Activated CD8-positive, alpha-beta memory T cell treated with anti-CD3 and anti-CD28 coated beads, Interleukin-2, amount 10 ng/mL, durations not matched to agents 7 days and 5 days (primary cell): ENCODE results near the gene CNNM4. TPM values are rescaled to one million over a fixed set of nuclear protein-coding genes. Genes with fewer than 3 reads are reported as not detected.

Experiments used
- ATAC-seq: fragments of 150-1000 bp; cut with Tn5 transposase; one replicate; pipeline ENCODE4 v1.10.0; 2021; ENCODE audit warnings: moderate library complexity
- CTCF ChIA-PET: fragments of 350-600 bp; sonication (Branson Sonifier 250); formaldehyde crosslinking; loops from one replicate; lab custom pipeline; 2021; ENCODE audit warnings: antibody characterized with exemption; lab: Charles Lee
- DNase-seq: peaks from one replicate; pipeline ENCODE4 v3.0.0-alpha.2; 2020
- H3K27ac Mint-ChIP-seq: one replicate; pipeline ENCODE4 v1.8.0; 2021; ENCODE audit warnings: mild to moderate bottlenecking, mixed read lengths
- H3K27me3 Mint-ChIP-seq: one replicate; pipeline ENCODE4 v1.8.0; 2021; ENCODE audit warnings: mixed read lengths
- H3K36me3 Mint-ChIP-seq: one replicate; pipeline ENCODE4 v1.8.0; 2021; ENCODE audit warnings: mild to moderate bottlenecking, mixed read lengths
- H3K4me1 Mint-ChIP-seq: one replicate; pipeline ENCODE4 v1.8.0; 2021; ENCODE audit warnings: mixed read lengths
- H3K4me3 Mint-ChIP-seq: one replicate; pipeline ENCODE4 v1.8.0; 2021; ENCODE audit warnings: mild to moderate bottlenecking, moderate library complexity, mixed read lengths
- H3K9me3 Mint-ChIP-seq: one replicate; pipeline ENCODE4 v1.8.0; 2022; ENCODE audit warnings: low read depth, mixed read lengths
- total RNA-seq, 2 experiments: library from RNA; stranded (reverse); gene quantifications; one replicate each; pipeline ENCODE4 v1.2.3, GENCODE V29; 2021

Gene CNNM4
- total RNA-seq, 2 experiments from 2014 or later = 7.6 to 7.9 TPM

DNA sequence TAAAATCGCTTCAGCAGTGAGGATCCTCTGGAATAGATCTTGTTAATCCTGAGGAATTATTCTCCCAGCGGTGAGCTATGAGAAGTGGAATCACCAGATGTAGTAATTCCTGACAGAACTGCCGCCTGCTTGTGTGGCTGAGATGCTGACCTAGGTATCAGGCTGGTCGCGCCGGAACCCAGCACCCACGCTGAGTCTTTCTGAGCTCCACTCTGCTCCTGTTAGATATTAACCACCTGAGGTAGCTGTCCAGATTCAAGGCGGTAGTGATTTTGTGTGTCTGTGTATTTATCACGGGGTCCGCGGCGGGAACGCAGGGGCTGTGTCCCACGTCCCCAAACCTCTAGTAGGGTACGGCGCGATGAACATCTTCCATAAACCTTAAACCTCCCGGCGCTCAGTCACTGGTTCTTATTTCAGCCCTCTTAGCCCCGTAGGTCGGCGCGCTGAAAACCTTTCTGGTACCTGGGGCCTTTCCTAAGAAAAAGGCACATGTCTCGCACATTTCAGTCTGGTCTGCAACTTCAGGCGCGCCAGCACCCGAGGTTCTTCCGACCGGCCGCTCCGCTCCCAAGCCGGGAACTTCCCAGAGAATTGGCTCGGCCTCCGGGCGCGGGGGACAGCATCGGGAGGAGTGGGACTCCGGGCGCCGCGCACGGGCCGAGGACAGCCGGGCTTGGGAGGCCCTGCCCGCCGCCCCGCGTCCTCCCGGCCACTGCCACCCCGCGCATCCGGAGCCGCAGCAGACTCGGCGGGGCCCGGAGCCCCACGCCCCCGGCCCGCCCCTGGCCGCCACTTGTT lies 54.8 kb downstream of the CNNM4 start:
- CTCF ChIA-PET = interaction anchor here (0.6 to 6.9 kb wide), 12 partner anchors 9 to 303 kb away, joined by 3 to 33 read pairs (median 5); partner anchors contain the start of gene ANKRD39
- Mint-ChIP-seq H3K9me3 (no peaks in the 10 kb centered on the region), H3K4me1 (peaks cover 40% of the 10 kb centered on the region), H3K36me3 (peaks cover 6% of the 10 kb centered on the region), H3K27me3 (no peaks in the 10 kb centered on the region), H3K27ac (peak overlapping the region; percentile 58), H3K4me3 (peak overlapping the region; percentile 84)
- DNase-seq (no peak), ATAC-seq (peak; percentile 1)

DNA sequence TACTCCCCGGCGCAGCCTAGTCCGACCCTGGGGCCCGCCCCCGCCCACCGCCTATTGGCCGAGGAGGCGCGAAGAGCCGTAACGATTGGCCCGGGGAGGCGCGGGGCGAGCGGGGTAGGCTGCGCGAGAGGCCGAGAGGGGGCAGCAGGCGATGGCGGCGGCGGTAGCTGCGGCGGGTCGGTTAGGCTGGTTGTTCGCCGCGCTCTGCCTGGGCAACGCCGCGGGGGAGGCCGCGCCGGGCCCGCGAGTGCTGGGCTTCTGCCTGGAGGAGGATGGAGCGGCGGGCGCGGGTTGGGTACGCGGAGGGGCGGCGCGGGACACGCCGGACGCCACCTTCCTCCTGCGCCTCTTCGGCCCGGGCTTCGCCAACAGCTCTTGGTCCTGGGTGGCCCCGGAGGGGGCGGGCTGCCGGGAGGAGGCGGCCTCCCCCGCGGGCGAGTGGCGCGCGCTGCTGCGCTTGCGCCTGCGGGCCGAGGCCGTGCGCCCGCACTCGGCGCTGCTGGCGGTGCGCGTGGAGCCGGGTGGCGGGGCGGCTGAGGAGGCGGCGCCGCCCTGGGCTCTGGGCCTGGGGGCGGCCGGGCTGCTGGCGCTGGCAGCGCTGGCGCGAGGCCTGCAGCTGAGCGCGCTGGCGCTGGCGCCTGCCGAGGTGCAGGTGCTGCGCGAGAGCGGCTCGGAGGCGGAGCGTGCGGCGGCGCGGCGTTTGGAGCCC lies 55.6 kb downstream of the CNNM4 start, which contains the start of gene CNNM3:
CNNM3 (plus strand) TSS at position 142 of the 709 bp plus-strand sequence; CDS start at position 152, 10 bp downstream.
- H3K36me3 Mint-ChIP-seq = peaks cover 6% of the 10 kb centered on the region
- peak within 1 kb of the TSS; percentile 84 for H3K4me3 Mint-ChIP-seq
- CTCF ChIA-PET = interaction anchor here (0.6 to 6.9 kb wide), 11 partner anchors 14 to 304 kb away, joined by 4 to 33 read pairs (median 5); partner anchors contain the start of gene ANKRD39
- H3K9me3 Mint-ChIP-seq = no peaks in the 10 kb centered on the region
- H3K27ac Mint-ChIP-seq = peak within 1 kb of the TSS; percentile 58
- H3K27me3 Mint-ChIP-seq = no peaks in the 10 kb centered on the region
- ATAC-seq (peak; percentile 94), DNase-seq (peak; percentile 96)
- peaks cover 47% of the 10 kb centered on the region for H3K4me1 Mint-ChIP-seq

DNA sequence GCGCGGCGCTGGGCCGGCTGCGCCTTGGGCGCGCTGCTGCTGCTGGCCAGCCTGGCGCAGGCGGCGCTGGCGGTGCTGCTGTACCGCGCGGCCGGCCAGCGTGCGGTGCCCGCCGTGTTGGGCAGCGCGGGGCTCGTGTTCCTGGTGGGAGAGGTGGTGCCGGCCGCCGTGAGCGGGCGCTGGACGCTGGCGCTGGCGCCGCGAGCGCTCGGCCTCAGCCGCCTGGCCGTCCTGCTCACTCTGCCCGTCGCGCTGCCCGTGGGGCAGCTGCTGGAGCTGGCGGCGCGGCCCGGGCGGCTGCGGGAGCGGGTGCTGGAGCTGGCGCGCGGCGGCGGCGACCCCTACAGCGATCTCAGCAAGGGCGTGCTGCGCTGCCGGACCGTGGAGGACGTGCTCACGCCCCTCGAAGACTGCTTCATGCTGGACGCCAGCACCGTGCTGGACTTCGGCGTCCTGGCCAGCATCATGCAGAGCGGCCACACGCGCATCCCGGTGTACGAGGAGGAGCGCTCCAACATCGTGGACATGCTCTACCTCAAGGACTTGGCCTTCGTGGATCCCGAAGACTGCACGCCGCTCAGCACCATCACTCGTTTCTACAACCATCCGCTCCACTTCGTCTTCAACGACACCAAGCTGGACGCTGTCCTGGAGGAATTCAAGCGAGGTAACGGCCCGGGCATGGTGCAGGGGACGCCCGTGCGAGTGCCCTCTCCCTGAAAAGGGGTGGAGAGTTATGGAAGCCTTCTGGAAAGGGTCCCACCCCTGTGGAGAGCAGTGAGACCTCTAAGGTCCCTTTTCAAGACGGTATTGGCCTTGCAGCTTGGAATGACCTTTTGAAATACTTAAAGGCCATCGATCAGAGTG lies 56.4 kb downstream of the CNNM4 start:
- Mint-ChIP-seq H3K9me3 (no peaks in the 10 kb centered on the region), H3K4me3 (peak overlapping the region; percentile 81), H3K27me3 (no peaks in the 10 kb centered on the region), H3K27ac (peak overlapping the region; percentile 38), H3K36me3 (peaks cover 6% of the 10 kb centered on the region), H3K4me1 (peaks cover 49% of the 10 kb centered on the region)
- CTCF ChIA-PET = interaction anchor here (0.7 to 6.9 kb wide), 13 partner anchors 8 to 295 kb away, joined by 3 to 33 read pairs (median 5); partner anchors contain the start of gene ANKRD39
- ATAC-seq (no peak), DNase-seq (no peak)

DNA sequence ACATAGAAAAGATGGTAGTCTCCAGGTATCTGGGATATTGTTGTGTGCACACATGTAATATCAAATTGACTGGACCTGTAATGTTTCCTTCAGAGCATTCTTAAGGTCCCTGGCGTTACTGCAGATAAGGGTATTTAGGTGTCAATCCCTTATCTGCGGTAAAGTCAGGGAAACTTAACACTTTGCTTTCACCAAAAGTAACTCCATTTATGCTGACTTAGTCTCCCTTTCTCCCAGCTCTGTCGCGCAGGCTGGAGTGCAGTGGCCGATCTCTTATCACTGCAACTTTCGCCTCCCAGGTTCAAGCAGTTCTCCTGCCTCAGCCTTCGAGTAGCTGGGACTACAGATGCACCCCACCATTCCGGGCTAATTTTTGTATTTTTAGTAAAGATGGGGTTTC lies 57.2 kb downstream of the CNNM4 start:
- no peaks in the 10 kb centered on the region for H3K9me3 Mint-ChIP-seq
- H3K27ac Mint-ChIP-seq = no peak overlapping the region
- peak overlapping the region; percentile 81 for H3K4me3 Mint-ChIP-seq
- no peak for DNase-seq
- CTCF ChIA-PET = interaction anchor here (0.6 to 6.9 kb wide), 12 partner anchors 9 to 473 kb away, joined by 3 to 33 read pairs (median 5); partner anchors contain the start of gene ANKRD39
- ATAC-seq = no peak
- peaks cover 6% of the 10 kb centered on the region for H3K36me3 Mint-ChIP-seq
- peaks cover 49% of the 10 kb centered on the region for H3K4me1 Mint-ChIP-seq
- H3K27me3 Mint-ChIP-seq = no peaks in the 10 kb centered on the region

DNA sequence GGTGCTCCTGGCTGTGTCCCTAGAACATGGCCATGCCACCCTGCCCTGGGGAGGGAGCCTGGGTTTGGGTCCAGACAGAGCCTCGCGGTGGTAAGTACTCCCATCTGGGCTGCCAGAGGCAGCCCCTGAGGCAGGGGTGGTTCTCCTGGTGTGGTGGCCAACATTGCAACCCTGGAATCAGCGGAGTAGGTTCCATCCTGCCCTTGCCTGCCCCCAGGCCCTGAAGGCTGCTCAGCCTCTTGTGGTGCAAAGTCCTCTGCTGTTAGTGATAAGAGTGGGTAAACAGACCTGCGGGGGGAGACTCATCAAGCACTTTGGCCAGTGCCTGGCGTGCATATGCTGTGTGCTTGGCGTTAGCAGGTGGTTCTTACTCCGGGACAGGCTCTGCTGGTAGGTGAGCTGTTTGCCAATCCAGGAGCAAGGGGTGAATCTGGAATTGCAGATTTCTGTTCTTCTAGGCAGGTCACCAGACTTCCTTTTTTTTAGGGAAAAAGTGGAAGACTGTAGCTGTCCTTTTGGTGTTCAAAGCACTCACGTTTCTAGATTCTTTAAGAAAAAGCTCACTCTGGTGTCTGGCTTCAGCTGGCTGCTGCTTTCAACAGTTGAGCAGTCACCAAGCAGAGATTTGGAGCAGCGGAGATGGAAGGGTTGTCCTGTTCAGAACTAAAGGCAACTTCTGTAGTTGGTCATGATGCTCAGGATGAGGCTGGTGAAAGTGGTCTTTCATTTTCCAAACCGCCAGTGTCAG lies 58.6 kb downstream of the CNNM4 start:
- CTCF ChIA-PET = interaction anchor here (0.9 to 6.9 kb wide), 9 partner anchors 11 to 475 kb away, joined by 3 to 33 read pairs (median 4); partner anchors contain the start of gene ANKRD39
- peaks cover 49% of the 10 kb centered on the region for H3K4me1 Mint-ChIP-seq
- no peak for ATAC-seq
- H3K36me3 Mint-ChIP-seq = peaks cover 6% of the 10 kb centered on the region
- H3K4me3 Mint-ChIP-seq = no peak overlapping the region
- H3K27me3 Mint-ChIP-seq = no peaks in the 10 kb centered on the region
- no peak overlapping the region for H3K27ac Mint-ChIP-seq
- no peak for DNase-seq
- H3K9me3 Mint-ChIP-seq = no peaks in the 10 kb centered on the region

DNA sequence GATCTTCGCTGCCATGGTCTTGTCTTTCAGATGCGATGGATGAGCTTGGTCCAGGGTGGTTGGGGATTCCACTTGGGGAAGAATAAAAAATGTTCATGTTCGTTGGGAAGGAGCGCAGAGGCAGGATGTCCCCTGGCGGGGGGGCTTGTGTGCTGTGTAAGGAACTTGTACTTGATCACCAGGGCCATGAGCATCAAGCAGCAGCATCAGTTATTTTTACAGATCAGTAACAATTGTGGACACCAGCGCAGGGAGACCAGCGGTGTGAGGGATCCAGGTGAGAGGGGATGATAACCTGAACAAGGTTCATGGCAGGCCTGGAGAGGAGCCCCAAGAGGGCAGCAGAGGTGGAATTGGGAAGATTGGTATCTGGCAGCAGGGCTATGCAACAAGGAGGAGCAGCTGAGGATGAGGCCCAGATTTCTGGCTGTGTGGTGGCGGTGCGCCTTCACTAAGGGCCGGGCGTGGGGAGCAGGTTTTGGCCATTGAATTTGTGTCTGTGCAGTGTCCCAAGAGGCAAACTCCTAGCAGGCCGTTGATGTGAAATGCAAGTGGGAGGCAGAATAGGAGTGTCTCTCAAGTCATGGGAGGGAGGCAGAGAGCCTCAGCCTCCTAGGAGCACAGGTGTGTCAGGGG lies 59.3 kb downstream of the CNNM4 start:
- H3K36me3 Mint-ChIP-seq = peaks cover 6% of the 10 kb centered on the region
- H3K27me3 Mint-ChIP-seq = no peaks in the 10 kb centered on the region

DNA sequence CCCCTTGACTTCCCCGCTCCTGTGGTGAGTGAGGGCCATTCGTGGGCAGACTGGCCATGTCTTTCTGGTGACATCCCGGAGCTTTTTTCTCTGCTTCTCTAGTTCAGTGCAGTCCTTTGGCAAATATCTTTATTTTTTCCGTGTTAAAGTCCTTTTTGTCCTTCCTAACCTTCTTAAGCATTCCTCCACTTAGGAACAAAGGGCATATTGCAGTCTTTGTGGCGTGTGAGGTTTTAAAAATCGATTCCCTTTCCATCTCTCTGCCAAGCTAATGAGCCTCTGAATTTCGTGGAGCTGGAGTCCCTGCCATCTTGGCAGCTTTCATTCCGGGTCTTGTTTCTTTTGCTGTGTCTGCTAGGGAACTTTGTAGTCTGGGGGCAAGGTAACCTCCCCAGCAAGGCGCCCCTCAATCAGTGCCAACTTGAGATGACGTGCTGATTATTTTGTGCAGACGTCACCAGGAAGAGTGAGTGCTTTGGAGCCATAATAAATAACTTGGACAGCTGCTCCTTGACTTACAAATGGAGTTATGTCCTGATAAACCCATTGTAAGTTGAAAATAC lies 60.5 kb downstream of the CNNM4 start:
- no peak for DNase-seq
- no peak overlapping the region for H3K27ac Mint-ChIP-seq
- CTCF ChIA-PET = interaction anchor here (0.8 to 1.7 kb wide), 4 partner anchors 12 to 47 kb away, joined by 3 to 4 read pairs (median 3); partner anchors contain the start of gene ANKRD39
- H3K4me3 Mint-ChIP-seq = no peak overlapping the region
- peaks cover 8% of the 10 kb centered on the region for H3K36me3 Mint-ChIP-seq
- peaks cover 42% of the 10 kb centered on the region for H3K4me1 Mint-ChIP-seq
- no peaks in the 10 kb centered on the region for H3K27me3 Mint-ChIP-seq
- ATAC-seq = no peak
- no peaks in the 10 kb centered on the region for H3K9me3 Mint-ChIP-seq

More for the DNA sequence above, 59.3 kb downstream of the CNNM4 start:
- no peak overlapping the region for H3K27ac Mint-ChIP-seq
- ATAC-seq (no peak), DNase-seq (no peak)
- no peaks in the 10 kb centered on the region for H3K9me3 Mint-ChIP-seq
- CTCF ChIA-PET = interaction anchor here (0.9 to 6.9 kb wide), 5 partner anchors 15 to 143 kb away, joined by 3 to 33 read pairs (median 4); partner anchors contain the start of gene ANKRD39
- peaks cover 47% of the 10 kb centered on the region for H3K4me1 Mint-ChIP-seq
- no peak overlapping the region for H3K4me3 Mint-ChIP-seq

DNA sequence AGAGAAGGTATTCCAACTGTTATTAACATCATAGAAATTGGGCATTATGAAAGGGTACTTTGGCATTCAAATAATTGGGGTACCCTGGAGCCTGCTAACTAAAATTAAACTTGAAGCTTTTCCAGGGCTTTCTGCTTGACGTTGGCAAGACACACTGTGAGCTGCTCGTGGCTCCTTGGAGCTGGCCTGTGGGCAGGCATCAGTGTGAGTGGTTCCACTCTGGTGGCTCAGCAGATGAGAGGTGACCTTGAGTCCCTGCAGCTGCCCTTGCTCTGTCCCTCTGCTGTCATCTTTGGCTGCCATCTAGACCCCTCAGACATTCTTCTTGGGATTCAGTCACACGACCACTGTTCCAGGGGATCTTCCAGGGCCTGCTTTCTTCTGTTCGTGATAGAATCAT lies 62.1 kb downstream of the CNNM4 start:
- no peaks in the 10 kb centered on the region for H3K27me3 Mint-ChIP-seq
- no peak for ATAC-seq
- H3K4me1 Mint-ChIP-seq = peaks cover 36% of the 10 kb centered on the region
- no peak overlapping the region for H3K4me3 Mint-ChIP-seq
- H3K27ac Mint-ChIP-seq = no peak overlapping the region
- no peak for DNase-seq
- CTCF ChIA-PET = interaction anchor here (1.6 kb wide), 1 partner anchor 35 kb away, joined by 6 read pairs; the partner anchor contains the start of gene ANKRD39
- peaks cover 8% of the 10 kb centered on the region for H3K36me3 Mint-ChIP-seq
- no peaks in the 10 kb centered on the region for H3K9me3 Mint-ChIP-seq

DNA sequence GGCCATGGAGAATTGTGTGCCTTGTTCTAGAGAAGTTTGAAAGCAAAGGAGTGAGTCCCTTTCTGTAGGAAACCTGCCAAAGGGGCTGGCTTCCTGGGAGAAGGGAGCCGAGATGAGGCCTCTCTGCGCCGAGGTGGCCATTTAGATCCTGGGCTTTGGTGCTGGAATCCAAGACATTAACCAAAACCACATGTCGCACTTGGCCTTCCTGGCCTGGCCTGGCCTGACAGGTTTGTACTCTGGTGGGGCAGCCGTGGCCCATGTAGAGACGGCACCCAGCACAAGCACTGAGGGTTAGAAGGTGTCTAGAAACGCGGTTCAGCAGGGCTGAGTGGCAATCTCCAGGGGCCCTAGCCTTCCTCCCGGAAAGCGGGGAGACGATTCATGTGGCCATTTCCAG lies 62.5 kb downstream of the CNNM4 start:
- DNase-seq = no peak
- no peak for ATAC-seq
- Mint-ChIP-seq H3K27me3 (no peaks in the 10 kb centered on the region), H3K27ac (no peak overlapping the region), H3K36me3 (peaks cover 8% of the 10 kb centered on the region), H3K4me3 (no peak overlapping the region), H3K9me3 (no peaks in the 10 kb centered on the region), H3K4me1 (peaks cover 32% of the 10 kb centered on the region)
- CTCF ChIA-PET = interaction anchor here (1.6 kb wide), 1 partner anchor 35 kb away, joined by 6 read pairs; the partner anchor contains the start of gene ANKRD39

DNA sequence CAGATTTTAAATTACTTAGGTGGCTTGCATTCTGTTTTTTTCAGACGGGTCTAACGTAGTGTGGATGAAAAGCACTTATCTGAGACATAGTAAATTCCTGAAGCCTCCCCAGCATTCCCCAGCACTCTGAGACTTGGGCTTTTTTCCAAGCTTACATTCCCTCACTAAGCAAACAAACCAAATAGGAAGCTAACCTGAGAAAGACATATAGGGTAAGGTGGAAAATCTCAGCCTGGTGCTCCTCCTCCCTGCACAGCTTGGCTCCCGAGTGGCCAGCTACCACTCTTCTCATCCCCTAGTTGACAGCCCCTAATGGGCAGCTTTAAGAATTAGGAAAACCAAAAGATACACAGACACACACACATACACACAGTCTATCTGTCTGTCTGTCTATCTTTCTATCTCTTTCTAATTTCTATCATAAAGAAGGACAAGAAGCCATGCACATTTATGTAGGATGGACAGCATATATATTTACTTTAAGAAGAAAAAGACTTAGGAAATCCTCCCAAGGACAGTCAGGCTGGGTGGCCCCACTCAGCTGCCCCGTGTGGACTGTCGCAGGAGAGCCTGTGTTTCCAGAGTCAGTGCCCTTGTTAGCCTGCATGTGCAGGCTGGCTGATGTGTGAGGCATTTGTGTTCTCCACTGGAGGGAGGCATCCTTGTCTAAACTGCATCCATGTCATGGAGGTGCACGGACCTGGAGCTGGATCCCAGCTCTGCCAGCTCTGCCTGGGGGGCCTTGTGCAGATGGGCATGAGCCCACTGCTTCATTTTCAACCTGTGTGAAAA lies 63.6 kb downstream of the CNNM4 start:
- H3K9me3 Mint-ChIP-seq = no peaks in the 10 kb centered on the region
- peak overlapping the region; percentile 10 for H3K27ac Mint-ChIP-seq
- CTCF ChIA-PET = interaction anchor here (0.8 kb wide), 1 partner anchor 45 kb away, joined by 3 read pairs; no protein-coding TSS in a partner anchor
- no peak overlapping the region for H3K4me3 Mint-ChIP-seq
- H3K27me3 Mint-ChIP-seq = no peaks in the 10 kb centered on the region
- peaks cover 7% of the 10 kb centered on the region for H3K36me3 Mint-ChIP-seq
- ATAC-seq (no peak), DNase-seq (no peak)
- peaks cover 21% of the 10 kb centered on the region for H3K4me1 Mint-ChIP-seq

DNA sequence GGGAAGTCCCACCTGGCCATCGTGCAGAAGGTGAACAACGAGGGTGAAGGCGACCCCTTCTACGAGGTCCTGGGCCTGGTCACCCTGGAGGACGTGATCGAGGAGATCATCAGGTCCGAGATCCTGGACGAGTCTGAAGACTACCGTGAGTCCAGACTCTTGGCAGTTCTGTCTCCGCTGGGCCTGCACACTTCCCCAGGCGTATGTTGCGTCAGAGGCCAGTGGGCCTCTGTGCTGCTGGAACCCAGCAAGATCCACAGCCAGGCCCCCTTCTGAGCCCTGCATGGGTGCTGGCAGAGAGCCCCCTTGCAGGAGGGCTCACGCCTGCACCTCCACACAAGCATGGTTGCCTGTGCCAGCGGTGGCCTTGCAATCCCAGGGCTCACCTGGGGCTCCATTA lies 64.4 kb downstream of the CNNM4 start:
- DNase-seq (no peak), ATAC-seq (no peak)
- no peaks in the 10 kb centered on the region for H3K27me3 Mint-ChIP-seq
- no peak overlapping the region for H3K27ac Mint-ChIP-seq
- CTCF ChIA-PET = no interaction called here
- no peak overlapping the region for H3K4me3 Mint-ChIP-seq
- H3K9me3 Mint-ChIP-seq = no peaks in the 10 kb centered on the region
- peaks cover 14% of the 10 kb centered on the region for H3K4me1 Mint-ChIP-seq
- H3K36me3 Mint-ChIP-seq = peaks cover 11% of the 10 kb centered on the region
